WERI-Rb-1 (cell line): Measurements from ENCODE around the gene TPX2.
"Not testable (repeated sequence)": the region's sequence is repeated elsewhere in the genome, so short reads cannot be mapped to it uniquely, and the experiment has no call there.

Experiments used
- DNase-seq: peaks from one replicate; pipeline ENCODE4 v3.0.0-alpha.2; 2020
- H3K27ac ChIP-seq: fragments of 250-450 bp; sonication (Bioruptor Pico); 2 replicates; pipeline ENCODE4 v1.5.1; 2020; ENCODE audit warnings: mild to moderate bottlenecking, moderate library complexity
- H3K27me3 ChIP-seq: fragments of 250-450 bp; sonication (Bioruptor Pico); 2 replicates; pipeline ENCODE4 v1.5.1; 2021; ENCODE audit warnings: mild to moderate bottlenecking, low read depth, moderate library complexity; ENCODE audit not compliant: insufficient read depth, severe bottlenecking
- H3K36me3 ChIP-seq: fragments of 250-450 bp; sonication (Bioruptor Pico); 2 replicates; pipeline ENCODE4 v1.5.1; 2020; ENCODE audit warnings: mild to moderate bottlenecking, moderate library complexity
- H3K4me3 ChIP-seq: 2 replicates; pipeline ENCODE4 v1.5.1; 2011; ENCODE audit warnings: low read depth, mild to moderate bottlenecking, control low read depth, low read length
- H3K9me3 ChIP-seq: fragments of 250-450 bp; sonication (Bioruptor Pico); 2 replicates; pipeline ENCODE4 v1.5.1; 2021; ENCODE audit warnings: mild to moderate bottlenecking, moderate library complexity; ENCODE audit not compliant: severe bottlenecking
- CTCF ChIP-seq: IDR thresholded peaks from 2 replicates; pipeline ENCODE4 v1.5.1; 2011; ENCODE audit warnings: low read depth, mild to moderate bottlenecking, control low read depth, inconsistent platforms, low read length

Gene TPX2

GRCh38 chr20:31740208-31740607 lies 1.1 kb downstream of the TPX2 start:
- peaks cover 41% of the 10 kb centered on the region for H3K36me3 ChIP-seq
- no peaks in the 10 kb centered on the region for H3K27me3 ChIP-seq
- DNase-seq = no peak
- peak overlapping the region; percentile 90 for H3K4me3 ChIP-seq
- no peak for TF ChIP-seq CTCF
- peak overlapping the region; percentile 98 for H3K27ac ChIP-seq
- H3K9me3 ChIP-seq = no peaks in the 10 kb centered on the region

- Histone ChIP-seq H3K36me3 (peaks cover 46% of the 10 kb centered on the region), H3K4me3 (peak overlapping the region; percentile 90), H3K27ac (no peak overlapping the region; the same call in 1 of the 2 replicates), H3K27me3 (no peaks in the 10 kb centered on the region), H3K9me3 (no peaks in the 10 kb centered on the region)
- no peak for TF ChIP-seq CTCF
- no peak for DNase-seq
Observed at GRCh38 chr20:31740656-31741323, 1.7 kb downstream of the TPX2 start.

GRCh38 chr20:31746068-31746878 lies 7.2 kb downstream of the TPX2 start:
- Histone ChIP-seq H3K9me3 (no peaks in the 10 kb centered on the region), H3K27ac (no peak overlapping the region), H3K27me3 (no peaks in the 10 kb centered on the region), H3K36me3 (peaks cover 72% of the 10 kb centered on the region), H3K4me3 (no peak overlapping the region)
- DNase-seq = no peak
- TF ChIP-seq CTCF = no peak

- not testable (repeated sequence) for H3K4me3 ChIP-seq, H3K9me3 ChIP-seq, H3K27ac ChIP-seq, DNase-seq, H3K27me3 ChIP-seq
- peaks cover 77% of the 10 kb centered on the region for H3K36me3 ChIP-seq
Observed at GRCh38 chr20:31747028-31747427, 7.9 kb downstream of the TPX2 start.

GRCh38 chr20:31747640-31748039 lies 8.6 kb downstream of the TPX2 start:
- Histone ChIP-seq H3K9me3 (no peaks in the 10 kb centered on the region), H3K27ac (no peak overlapping the region), H3K4me3 (no peak overlapping the region), H3K36me3 (peaks cover 78% of the 10 kb centered on the region), H3K27me3 (no peaks in the 10 kb centered on the region)
- TF ChIP-seq CTCF = no peak
- no peak for DNase-seq

- Histone ChIP-seq H3K36me3 (peaks cover 77% of the 10 kb centered on the region), H3K27me3 (no peaks in the 10 kb centered on the region), H3K9me3 (no peaks in the 10 kb centered on the region), H3K4me3 (no peak overlapping the region), H3K27ac (no peak overlapping the region)
- DNase-seq = peak; percentile 88
- no peak for TF ChIP-seq CTCF
Observed at GRCh38 chr20:31749223-31749622, 10.1 kb downstream of the TPX2 start.
